ENCODE results near the gene GSK3A. TPM values are rescaled to one million over a fixed set of nuclear protein-coding genes. Genes with fewer than 3 reads are reported as not detected.

The GSK3A gene
- total RNA-seq, 1 donor from 2014 or later: 52.3 TPM

DNA sequence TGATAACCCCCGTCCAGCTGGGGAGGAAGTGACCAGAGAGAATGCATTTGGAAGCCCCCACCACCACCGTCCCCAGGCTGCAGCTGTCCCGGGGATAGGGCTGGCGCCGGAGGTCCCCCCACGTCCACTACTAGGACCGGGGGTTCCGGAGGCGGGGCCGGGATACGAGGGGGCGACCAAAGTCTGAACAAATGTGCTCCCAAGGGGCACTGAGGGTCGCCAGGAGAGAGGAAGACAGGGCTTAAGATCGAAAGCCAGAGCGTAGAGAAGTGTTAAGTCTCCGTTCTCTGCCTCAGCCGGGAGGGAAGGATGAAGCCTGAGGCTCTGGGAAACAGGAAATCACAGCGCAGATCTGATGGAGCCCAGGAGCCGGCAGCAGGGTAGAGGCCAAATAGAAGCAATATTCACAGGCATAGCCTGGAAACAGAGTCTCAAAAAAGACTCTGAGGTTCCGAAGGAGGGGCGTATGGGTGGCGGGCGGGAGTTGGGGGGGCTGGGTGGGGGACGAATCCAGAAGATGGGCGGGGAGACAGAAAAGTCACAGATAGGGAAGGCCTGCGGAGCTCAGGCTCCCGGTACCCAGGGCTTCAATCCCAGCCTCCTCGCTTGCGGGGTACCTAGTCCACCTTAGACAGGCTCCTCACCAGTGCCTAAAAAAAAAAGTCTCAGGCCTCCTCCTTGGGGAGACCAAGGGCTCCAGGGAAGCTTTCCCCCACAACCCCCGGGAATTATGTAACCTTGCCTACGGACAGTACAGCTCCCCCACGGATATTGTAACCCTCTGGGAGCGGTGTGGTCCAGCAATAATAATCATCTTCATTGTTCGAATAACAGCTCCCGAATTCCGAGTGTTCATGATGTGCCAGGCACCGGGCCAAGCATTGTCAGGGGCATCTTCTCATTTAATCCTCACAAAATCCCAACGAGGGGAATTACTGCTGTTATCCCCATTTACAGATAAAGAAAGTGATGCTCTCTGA is 13.7 kb upstream of the GSK3A start:
- DNase-seq (ENCODE audit: extremely low spot score, unreplicated experiment): no peak

DNA sequence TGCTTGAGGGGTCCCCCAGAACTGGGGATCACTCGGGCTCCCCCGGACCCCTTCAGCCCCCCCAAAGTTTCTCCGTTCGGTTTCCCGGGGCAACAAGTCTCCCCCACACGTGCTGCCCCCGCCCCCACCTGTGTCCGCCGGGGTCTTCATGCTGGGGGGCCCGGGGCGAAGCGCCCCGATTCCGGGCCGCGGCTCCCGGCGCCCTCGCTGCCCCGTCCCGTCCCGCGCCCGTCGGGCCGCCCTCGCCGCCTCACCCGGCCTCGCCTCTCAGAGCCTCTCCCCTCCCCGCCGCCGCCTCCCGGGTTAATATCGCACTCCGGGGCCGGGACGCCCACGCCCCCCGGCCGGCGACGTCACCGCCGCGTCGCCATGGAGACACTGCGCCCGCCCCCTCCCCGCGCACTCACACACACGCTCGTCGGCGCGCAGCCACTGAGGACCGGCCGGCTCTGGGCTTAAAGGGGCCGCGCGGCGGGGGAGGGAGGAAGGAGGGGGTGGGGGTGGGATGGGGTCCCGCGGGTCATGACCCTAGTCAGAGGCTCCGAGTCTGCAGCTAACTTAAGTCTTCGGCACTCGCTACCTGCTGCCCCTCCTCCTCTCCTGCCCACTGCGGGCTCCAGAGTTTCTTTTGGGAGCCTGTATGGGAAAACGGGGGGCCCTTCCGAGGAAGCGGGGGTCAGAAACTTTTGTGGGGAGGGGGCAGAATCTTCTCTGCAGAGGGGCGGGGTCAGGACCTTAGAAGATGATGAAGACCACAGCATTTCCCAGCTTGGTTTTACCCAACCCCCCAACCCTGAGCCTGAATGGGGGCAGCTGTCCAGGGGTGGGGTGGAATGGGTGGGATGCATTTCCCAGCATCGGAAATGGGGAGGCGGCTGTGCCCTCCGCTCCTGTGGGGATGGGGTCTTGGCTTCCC is 12.7 kb upstream of the GSK3A start, which contains the start of gene ERF:
ERF (minus strand) TSS at position 279 of the 916 bp plus-strand sequence; CDS start at position 150, 129 bp downstream.
- TF ChIP-seq, protein P1, sequence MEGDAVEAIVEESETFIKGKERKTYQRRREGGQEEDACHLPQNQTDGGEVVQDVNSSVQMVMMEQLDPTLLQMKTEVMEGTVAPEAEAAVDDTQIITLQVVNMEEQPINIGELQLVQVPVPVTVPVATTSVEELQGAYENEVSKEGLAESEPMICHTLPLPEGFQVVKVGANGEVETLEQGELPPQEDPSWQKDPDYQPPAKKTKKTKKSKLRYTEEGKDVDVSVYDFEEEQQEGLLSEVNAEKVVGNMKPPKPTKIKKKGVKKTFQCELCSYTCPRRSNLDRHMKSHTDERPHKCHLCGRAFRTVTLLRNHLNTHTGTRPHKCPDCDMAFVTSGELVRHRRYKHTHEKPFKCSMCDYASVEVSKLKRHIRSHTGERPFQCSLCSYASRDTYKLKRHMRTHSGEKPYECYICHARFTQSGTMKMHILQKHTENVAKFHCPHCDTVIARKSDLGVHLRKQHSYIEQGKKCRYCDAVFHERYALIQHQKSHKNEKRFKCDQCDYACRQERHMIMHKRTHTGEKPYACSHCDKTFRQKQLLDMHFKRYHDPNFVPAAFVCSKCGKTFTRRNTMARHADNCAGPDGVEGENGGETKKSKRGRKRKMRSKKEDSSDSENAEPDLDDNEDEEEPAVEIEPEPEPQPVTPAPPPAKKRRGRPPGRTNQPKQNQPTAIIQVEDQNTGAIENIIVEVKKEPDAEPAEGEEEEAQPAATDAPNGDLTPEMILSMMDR (IDR thresholded peaks at IDR 0.05): no peak
- no peaks in the 10 kb centered on the region for H3K36me3 Mint-ChIP-seq (ENCODE audit: unreplicated experiment)
- DNase-seq (ENCODE audit: extremely low spot score, unreplicated experiment): peak; percentile 97
- H3K4me1 Mint-ChIP-seq (ENCODE audit: unreplicated experiment): peaks cover 39% of the 10 kb centered on the region
- no peaks in the 10 kb centered on the region for H3K27me3 Mint-ChIP-seq (ENCODE audit: unreplicated experiment)
- no peaks in the 10 kb centered on the region for H3K9me3 Mint-ChIP-seq (ENCODE audit: unreplicated experiment)
- peak within 1 kb of the TSS; percentile 78 for H3K4me3 Mint-ChIP-seq (ENCODE audit: unreplicated experiment)
- H3K27ac Mint-ChIP-seq (ENCODE audit: unreplicated experiment): peak within 1 kb of the TSS; percentile 96

More for the DNA sequence above, 13.7 kb upstream of the GSK3A start:
- TF ChIP-seq, protein P1 (IDR thresholded peaks at IDR 0.05): no peak
- peak overlapping the region; percentile 78 for H3K4me3 Mint-ChIP-seq (ENCODE audit: unreplicated experiment)
- peaks cover 33% of the 10 kb centered on the region for H3K4me1 Mint-ChIP-seq (ENCODE audit: unreplicated experiment)
- H3K27ac Mint-ChIP-seq (ENCODE audit: unreplicated experiment): peak overlapping the region; percentile 96
- no peaks in the 10 kb centered on the region for H3K27me3 Mint-ChIP-seq (ENCODE audit: unreplicated experiment)
- H3K36me3 Mint-ChIP-seq (ENCODE audit: unreplicated experiment): no peaks in the 10 kb centered on the region
- no peaks in the 10 kb centered on the region for H3K9me3 Mint-ChIP-seq (ENCODE audit: unreplicated experiment)

DNA sequence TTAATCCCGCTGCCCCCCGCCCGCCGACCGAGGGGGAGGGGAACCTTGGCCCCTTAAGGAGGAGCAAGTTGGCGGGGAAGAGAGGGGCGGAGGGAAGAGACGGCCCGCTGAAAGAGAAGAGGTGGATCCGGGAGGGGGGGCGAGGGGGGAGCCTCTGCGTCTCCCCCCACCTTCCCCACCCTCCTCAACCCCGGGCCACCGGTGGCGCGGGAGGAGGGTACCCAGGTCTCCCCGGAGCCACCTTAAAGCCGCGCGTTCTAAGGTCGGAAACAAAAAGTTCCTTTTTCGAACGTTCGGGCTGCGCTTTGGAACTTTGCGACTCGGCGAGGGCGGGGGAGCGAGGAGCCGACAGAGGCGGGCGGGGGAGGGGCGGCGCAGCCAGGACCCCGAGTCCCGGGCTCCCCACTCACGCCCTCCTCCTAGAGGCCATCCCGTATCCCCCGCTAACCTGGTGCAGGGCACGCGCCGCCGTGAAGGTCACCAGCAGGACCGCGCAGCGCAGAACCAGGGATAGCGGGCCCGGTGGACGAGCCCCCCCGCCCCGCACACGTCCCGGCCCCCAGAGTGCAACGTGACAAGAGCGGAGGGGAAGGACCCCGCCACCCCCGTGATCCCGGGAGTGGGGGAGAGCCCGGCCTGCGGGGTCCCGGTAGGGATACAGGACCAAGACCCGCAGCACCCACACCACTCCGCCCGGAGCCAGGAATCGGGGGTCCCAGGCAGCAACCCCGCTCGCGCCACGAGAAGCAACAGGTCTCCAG is 11.9 kb upstream of the GSK3A start:
- Mint-ChIP-seq H3K27me3 (ENCODE audit: unreplicated experiment) (no peaks in the 10 kb centered on the region), H3K36me3 (ENCODE audit: unreplicated experiment) (no peaks in the 10 kb centered on the region), H3K4me3 (ENCODE audit: unreplicated experiment) (peak overlapping the region; percentile 72), H3K9me3 (ENCODE audit: unreplicated experiment) (no peaks in the 10 kb centered on the region), H3K4me1 (ENCODE audit: unreplicated experiment) (peaks cover 44% of the 10 kb centered on the region), H3K27ac (ENCODE audit: unreplicated experiment) (peak overlapping the region; percentile 27)
- TF ChIP-seq, protein P1 (IDR thresholded peaks at IDR 0.05): no peak
- DNase-seq (ENCODE audit: extremely low spot score, unreplicated experiment): no peak

DNA sequence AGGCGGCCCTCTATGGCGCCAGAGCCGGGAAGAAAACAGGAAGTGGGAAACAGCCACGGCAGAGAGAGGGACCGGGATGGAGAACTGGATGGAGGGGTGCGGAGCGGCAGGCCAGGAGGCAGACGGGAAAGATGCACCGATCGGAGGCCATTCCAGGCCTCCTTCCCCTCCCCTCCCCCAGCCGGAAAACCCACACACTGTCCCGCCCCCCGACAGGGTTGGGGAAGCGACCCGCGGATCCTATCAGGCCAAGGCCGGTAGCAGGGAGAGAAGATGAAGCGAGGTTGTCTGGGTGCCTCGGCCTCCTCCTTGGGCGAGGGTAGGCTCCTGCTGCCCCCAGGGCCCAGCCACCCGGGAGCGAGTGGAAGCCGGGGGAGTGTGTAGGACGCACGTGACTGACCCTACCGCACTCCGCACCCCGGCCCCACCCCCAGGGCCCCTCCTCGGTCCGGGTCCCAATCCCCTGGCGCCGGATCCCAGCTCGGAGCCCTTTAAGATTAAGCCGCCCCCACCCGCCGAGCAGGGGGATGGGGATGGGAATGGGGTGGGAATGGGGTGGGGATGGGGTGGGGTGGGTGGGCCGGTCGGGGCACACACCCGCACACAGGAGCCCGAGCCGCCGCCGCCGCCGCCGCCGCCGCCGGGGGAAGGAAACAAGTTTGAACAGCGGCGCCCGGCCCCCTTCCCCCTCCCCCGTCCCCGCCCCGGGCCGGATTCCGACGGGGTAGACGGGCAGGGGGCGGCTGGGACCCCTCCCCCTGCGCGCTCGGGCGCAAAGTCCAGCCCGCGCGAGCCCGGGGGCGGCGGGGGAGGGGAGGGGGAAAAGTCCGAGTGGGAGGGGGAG is 11.1 kb upstream of the GSK3A start:
- Mint-ChIP-seq H3K27ac (ENCODE audit: unreplicated experiment) (peak overlapping the region; percentile 93), H3K4me3 (ENCODE audit: unreplicated experiment) (peak overlapping the region; percentile 94), H3K36me3 (ENCODE audit: unreplicated experiment) (peaks cover 2% of the 10 kb centered on the region), H3K4me1 (ENCODE audit: unreplicated experiment) (peaks cover 47% of the 10 kb centered on the region), H3K9me3 (ENCODE audit: unreplicated experiment) (no peaks in the 10 kb centered on the region), H3K27me3 (ENCODE audit: unreplicated experiment) (no peaks in the 10 kb centered on the region)
- DNase-seq (ENCODE audit: extremely low spot score, unreplicated experiment): no peak
- TF ChIP-seq, protein P1 (IDR thresholded peaks at IDR 0.05): no peak

Data from osteocyte (in vitro differentiated cells).